HepG2 (cell line): ENCODE measurements around the gene SLC9A5. TPM values are rescaled to one million over a fixed set of nuclear protein-coding genes. Genes with fewer than 3 reads are reported as not detected.

ENCODE experiments used
- ATAC-seq: fragments of 200-7000 bp; cut with Tn5 transposase; 3 replicates; pipeline ENCODE4 v1.9.1; 2020; ENCODE audit warnings: mild to moderate bottlenecking, moderate library complexity
- BruUV-seq: library from RNA; stranded (reverse); fragments of 400-500 nt; replicated peaks from 2 replicates; lab custom pipeline; 2021; lab: Mats Ljungman, UMichigan
- CTCF ChIA-PET: fragments of 300-600 bp; formaldehyde crosslinking; extraction: SDS; loops from one replicate; lab custom pipeline; 2021; ENCODE audit warnings: low total read pairs, inconsistent platforms, low intra/inter-chr PET ratio; lab: Yijun Ruan, JAX
- POLR2A ChIA-PET: fragments of 350-600 bp; sonication (Branson Sonifier 250); formaldehyde crosslinking; loops from one replicate; lab custom pipeline; 2020; ENCODE audit warnings: antibody characterized with exemption, inconsistent platforms; lab: Yijun Ruan, JAX
- DNase-seq: peaks from one replicate; pipeline ENCODE4 v3.0.0-alpha.2; 2015; ENCODE audit warnings: low spot score
- FAIRE-seq: peaks from 3 replicates; lab custom pipeline; 2011; peaks lifted over from hg19 to GRCh38; lab: Jason Lieb, UNC
- H2AFZ ChIP-seq: one replicate; pipeline ENCODE4 v1.6.1; 2011; ENCODE audit warnings: low read length, inconsistent platforms
- H3K27ac ChIP-seq: fragments of 300-600 bp; 3 replicates; pipeline ENCODE4 v1.8.0; 2011; ENCODE audit warnings: mixed run types, mild to moderate bottlenecking, mixed read lengths, low read length, inconsistent platforms; ENCODE audit not compliant: insufficient read depth; ENCODE audit errors: extremely low read length
- H3K27me3 ChIP-seq, 2 experiments: fragments of 200-600 bp in 1 of 2; 2 replicates in 1 of 2; 3 replicates in 1 of 2; pipeline versions ENCODE4 v1.6.0 to v1.8.0; 2011; ENCODE audit warnings: low read length in 2 of 2, mild to moderate bottlenecking in 2 of 2, moderate library complexity in 2 of 2, inconsistent platforms in 1 of 2; ENCODE audit not compliant: insufficient read depth in 2 of 2, control insufficient read depth in 1 of 2
- H3K36me3 ChIP-seq, 2 experiments: fragments of 200-600 bp in 1 of 2; replicated peaks in 1 of 2; 2 replicates in 1 of 2; 3 replicates in 1 of 2; pipeline versions ENCODE4 v1.5.1 to v1.8.0; 2011; ENCODE audit warnings: low read length in 2 of 2, inconsistent platforms in 1 of 2; ENCODE audit not compliant: insufficient read depth in 2 of 2, control insufficient read depth in 1 of 2
- H3K4me1 ChIP-seq: 2 replicates; pipeline ENCODE4 v1.5.1; 2012; ENCODE audit warnings: low read length, inconsistent platforms; ENCODE audit not compliant: insufficient read depth
- H3K4me2 ChIP-seq: 2 replicates; pipeline ENCODE4 v1.6.0; 2011; ENCODE audit warnings: low read depth, low read length, inconsistent platforms
- H3K4me3 ChIP-seq, 3 experiments: fragments of 200-600 bp in 1 of 3; sonication (generic), shearing (Covaris generic) in 1 of 3; replicated peaks in 1 of 3; 2 replicates each; pipeline ENCODE4 v1.5.1; 2011 to 2016; ENCODE audit warnings: low read length in 3 of 3, inconsistent platforms in 2 of 3, low read depth in 2 of 3, mild to moderate bottlenecking in 2 of 3, control low read depth in 1 of 3, mixed read lengths in 1 of 3; ENCODE audit not compliant: insufficient read depth in 1 of 3
- H3K79me2 ChIP-seq: one replicate; pipeline ENCODE4 v1.6.1; 2011; ENCODE audit warnings: low read length, inconsistent platforms; ENCODE audit not compliant: insufficient read depth
- H3K9ac ChIP-seq: 2 replicates; pipeline ENCODE4 v1.6.0; 2011; ENCODE audit warnings: mild to moderate bottlenecking, low read depth, low read length, inconsistent platforms; ENCODE audit not compliant: insufficient read depth
- H3K9me3 ChIP-seq: 2 replicates; pipeline ENCODE4 v1.5.1; 2012; ENCODE audit warnings: mild to moderate bottlenecking, low read length
- H4K20me1 ChIP-seq: 2 replicates; pipeline ENCODE4 v1.6.0; 2011; ENCODE audit warnings: inconsistent platforms, mild to moderate bottlenecking, low read length, moderate library complexity; ENCODE audit not compliant: insufficient read depth
- BCL6 ChIP-seq: IDR thresholded peaks from 2 replicates; pipeline ENCODE4 v1.6.1; 2016; ENCODE audit warnings: missing genetic modification reagents, missing compliant biosample characterization
- CENPX ChIP-seq: sonication (generic); formaldehyde crosslinking; IDR thresholded peaks from 2 replicates; pipeline ENCODE4 v1.9.0; 2021; ENCODE audit warnings: mild to moderate bottlenecking, missing genetic modification reagents, moderate library complexity
- DNMT1 ChIP-seq: sonication (generic); formaldehyde crosslinking; IDR thresholded peaks from 2 replicates; pipeline ENCODE4 v1.5.1; 2020; ENCODE audit warnings: mild to moderate bottlenecking, missing genetic modification reagents
- DNMT3B ChIP-seq: conservative IDR thresholded peaks from 2 replicates; pipeline ENCODE4 v1.6.1; 2016; ENCODE audit warnings: missing biosample characterization, control low read depth
- FIP1L1 ChIP-seq: fragments of 200-400 bp; formaldehyde crosslinking; IDR thresholded peaks from 2 replicates; pipeline ENCODE4 v1.6.1; 2018; ENCODE audit warnings: low read depth, mild to moderate bottlenecking, low read length, moderate library complexity, borderline replicate concordance; ENCODE audit not compliant: insufficient read depth
- HOXA9 ChIP-seq: sonication (generic); formaldehyde crosslinking; IDR thresholded peaks from 2 replicates; pipeline ENCODE4 v1.8.1; 2022; ENCODE audit warnings: missing genetic modification reagents, mild to moderate bottlenecking, moderate library complexity, borderline replicate concordance
- SP4 ChIP-seq: sonication (generic); formaldehyde crosslinking; IDR thresholded peaks from 2 replicates; pipeline ENCODE4 v1.8.1; 2023; ENCODE audit warnings: mild to moderate bottlenecking, missing genetic modification reagents
- TOPORS ChIP-seq: sonication (generic); formaldehyde crosslinking; IDR thresholded peaks from 2 replicates; pipeline ENCODE4 v1.8.0; 2023; ENCODE audit warnings: mild to moderate bottlenecking, missing genetic modification reagents
- ZNF235 ChIP-seq: sonication (generic); formaldehyde crosslinking; IDR thresholded peaks from 2 replicates; pipeline ENCODE4 v1.8.1; 2023; ENCODE audit warnings: mild to moderate bottlenecking, missing genetic modification reagents, borderline replicate concordance
- ZNF501 ChIP-seq: sonication (generic); formaldehyde crosslinking; IDR thresholded peaks from 2 replicates; pipeline ENCODE4 v1.5.1; 2020; ENCODE audit warnings: mild to moderate bottlenecking, moderate library complexity, missing genetic modification reagents
- ZNF572 ChIP-seq: sonication (generic); formaldehyde crosslinking; IDR thresholded peaks from 2 replicates; pipeline ENCODE4 v1.5.1; 2020; ENCODE audit warnings: mild to moderate bottlenecking, missing genetic modification reagents
- ZNF772 ChIP-seq: sonication (generic); formaldehyde crosslinking; IDR thresholded peaks from 2 replicates; pipeline ENCODE4 v1.5.0; 2020; ENCODE audit warnings: mild to moderate bottlenecking, missing genetic modification reagents
- ZNF777 ChIP-seq: sonication (generic); formaldehyde crosslinking; IDR thresholded peaks from 2 replicates; pipeline ENCODE4 v1.4.0; 2020; ENCODE audit warnings: missing genetic modification reagents
- WGBS: methylation state at CpG from one replicate; pipeline ENCODE4 v1.1.6; 2017; ENCODE audit warnings: low lambda C conversion rate; 5-methylcytosine and 5-hydroxymethylcytosine counted together
- in situ Hi-C: cut with HindIII; loops from 2 replicates; pipeline ENCODE4 v1.10.0; 2017; ENCODE audit warnings: low pct_unique_long_range_greater_than_20kb; ENCODE audit not compliant: extremely low pct_ligation_motif_present
- intact Hi-C: fragments of 100-400 bp; cut with micrococcal nuclease; formaldehyde crosslinking; loops from one replicate; pipeline ENCODE4 v1.10.0; 2022; ENCODE audit not compliant: unreplicated experiment
- polyA plus RNA-seq, 8 experiments: library from polyadenylated mRNA; depleted of rRNA in 3 of 8; stranded (reverse) in 7 of 8; unstranded in 1 of 8; fragments of >200 nt; fragmentation: Illumina TruSeq in 4 of 8; extraction: Trizol in 4 of 8; gene quantifications; 2 replicates each; pipeline versions ENCODE4 v1.2.1 to v1.2.3, GENCODE V29; 2011 to 2016; ENCODE audit warnings: low read depth in 4 of 8, missing spikeins in 1 of 8, mixed read lengths in 1 of 8; ENCODE audit not compliant: insufficient read depth in 1 of 8
- total RNA-seq, 5 experiments: library from RNA; depleted of rRNA; stranded (reverse); fragments of >200 nt; fragmentation: Illumina TruSeq; extraction: Trizol; gene quantifications; 2 replicates each; pipeline ENCODE4 v1.2.3, GENCODE V29; 2016; ENCODE audit warnings: low read depth in 1 of 5
- TF ChIP-seq, protein P1 (sequence below): sonication (generic); formaldehyde crosslinking; IDR thresholded peaks from 2 replicates; pipeline ENCODE4 v1.5.1; 2020; ENCODE audit warnings: missing genetic modification reagents, mild to moderate bottlenecking, borderline replicate concordance
- TF ChIP-seq, protein P2 (sequence below): sonication (generic); formaldehyde crosslinking; IDR thresholded peaks from one replicate; pipeline ENCODE4 v1.5.1; 2020; ENCODE audit warnings: mild to moderate bottlenecking, missing genetic modification reagents; ENCODE audit errors: not compliant biosample characterization

The SLC9A5 gene
- total and polyA plus RNA-seq, 2 of the 13 experiments (the other 11 are each of a cell fraction or from before 2014, with no cell fraction given) = 0.58 to 1.4 TPM

DNA sequence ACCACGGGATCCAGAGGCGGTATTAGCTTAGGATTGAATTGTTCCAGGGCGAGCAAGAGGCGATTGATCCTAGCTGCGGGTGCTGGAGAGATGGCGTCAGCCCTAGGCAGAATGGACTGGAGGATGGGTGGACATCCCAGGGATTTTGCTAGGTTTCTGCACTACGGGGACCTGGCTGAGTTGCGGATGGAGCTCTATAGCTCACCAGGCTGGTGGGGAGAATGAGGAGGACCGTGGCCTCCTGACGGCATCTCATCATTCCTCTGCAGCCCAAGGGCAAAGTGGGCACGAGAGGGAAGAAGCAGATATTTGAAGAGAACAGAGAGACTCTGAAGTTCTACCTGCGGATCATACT lies 21.2 kb upstream of the SLC9A5 start:
- H3K79me2 ChIP-seq = peaks cover 17% of the 10 kb centered on the region
- peak overlapping the region; percentile 55 for H3K27ac ChIP-seq
- peak overlapping the region; percentile 98 for H3K9ac ChIP-seq
- ChIA-PET CTCF (no interaction called here), POLR2A (interaction anchor here (1.2 to 3.2 kb wide), 12 partner anchors 8 to 204 kb away, joined by 4 to 71 read pairs (median 6); partner anchors contain the start of genes FHOD1, NOL3 and SLC9A5)
- no TSS peak for BruUV-seq
- no peaks in the 10 kb centered on the region; the same call in 1 of the 2 replicates for H4K20me1 ChIP-seq
- in situ Hi-C loops = no loop called here
- intact Hi-C loops = loop anchor here (1.0 to 5.0 kb wide), 2 partner anchors 20 to 40 kb away; partner anchors contain the start of gene FHOD1
- FAIRE-seq = no peak
- peaks cover 0 to 4% of the 10 kb centered on the region in 2 experiments; a peak in 1 of 5 replicates for H3K27me3 ChIP-seq
- H3K4me2 ChIP-seq = peak overlapping the region; percentile 99
- no peak overlapping the region for H2AFZ ChIP-seq
- H3K4me1 ChIP-seq = peaks cover 34% of the 10 kb centered on the region
- peak overlapping the region; percentile 97 to 100 (median 98) for H3K4me3 ChIP-seq
- no peak for DNase-seq
- WGBS = 2% methylated on average over 12 of the region's 12 CpGs
- H3K9me3 ChIP-seq = no peaks in the 10 kb centered on the region
- no peak for ATAC-seq
- H3K36me3 ChIP-seq = peaks cover 27 to 40% of the 10 kb centered on the region in 2 experiments
- no peak for TF ChIP-seq DNMT1 (CRISPR knock-in tag)
- TF ChIP-seq BCL6 = no peak
- 0 out of 2 replicates have a peak, but pooled peaks have one; percentile 10 for TF ChIP-seq DNMT3B (CRISPR knock-in tag)
- no peak for TF ChIP-seq ZNF772
- TF ChIP-seq ZNF777 = 0 out of 2 replicates have a peak, but pooled peaks have one; percentile 9
- TF ChIP-seq FIP1L1 = no peak
- TF ChIP-seq ZNF572 = 0 out of 2 replicates have a peak, but pooled peaks have one; percentile 10
- TF ChIP-seq TOPORS (CRISPR knock-in tag) = no peak; the same call in 1 of the 2 replicates
- TF ChIP-seq CENPX (CRISPR knock-in tag) = no peak
- TF ChIP-seq, protein P1, sequence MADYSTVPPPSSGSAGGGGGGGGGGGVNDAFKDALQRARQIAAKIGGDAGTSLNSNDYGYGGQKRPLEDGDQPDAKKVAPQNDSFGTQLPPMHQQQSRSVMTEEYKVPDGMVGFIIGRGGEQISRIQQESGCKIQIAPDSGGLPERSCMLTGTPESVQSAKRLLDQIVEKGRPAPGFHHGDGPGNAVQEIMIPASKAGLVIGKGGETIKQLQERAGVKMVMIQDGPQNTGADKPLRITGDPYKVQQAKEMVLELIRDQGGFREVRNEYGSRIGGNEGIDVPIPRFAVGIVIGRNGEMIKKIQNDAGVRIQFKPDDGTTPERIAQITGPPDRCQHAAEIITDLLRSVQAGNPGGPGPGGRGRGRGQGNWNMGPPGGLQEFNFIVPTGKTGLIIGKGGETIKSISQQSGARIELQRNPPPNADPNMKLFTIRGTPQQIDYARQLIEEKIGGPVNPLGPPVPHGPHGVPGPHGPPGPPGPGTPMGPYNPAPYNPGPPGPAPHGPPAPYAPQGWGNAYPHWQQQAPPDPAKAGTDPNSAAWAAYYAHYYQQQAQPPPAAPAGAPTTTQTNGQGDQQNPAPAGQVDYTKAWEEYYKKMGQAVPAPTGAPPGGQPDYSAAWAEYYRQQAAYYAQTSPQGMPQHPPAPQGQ (CRISPR knock-in tag) = no peak
- 0 out of 2 replicates have a peak, but pooled peaks have one; percentile 0 for TF ChIP-seq ZNF501 (CRISPR knock-in tag)
- TF ChIP-seq ZNF235 = no peak
- TF ChIP-seq HOXA9 (CRISPR knock-in tag) = no peak
- TF ChIP-seq SP4 (CRISPR knock-in tag) = no peak
- TF ChIP-seq, protein P2, sequence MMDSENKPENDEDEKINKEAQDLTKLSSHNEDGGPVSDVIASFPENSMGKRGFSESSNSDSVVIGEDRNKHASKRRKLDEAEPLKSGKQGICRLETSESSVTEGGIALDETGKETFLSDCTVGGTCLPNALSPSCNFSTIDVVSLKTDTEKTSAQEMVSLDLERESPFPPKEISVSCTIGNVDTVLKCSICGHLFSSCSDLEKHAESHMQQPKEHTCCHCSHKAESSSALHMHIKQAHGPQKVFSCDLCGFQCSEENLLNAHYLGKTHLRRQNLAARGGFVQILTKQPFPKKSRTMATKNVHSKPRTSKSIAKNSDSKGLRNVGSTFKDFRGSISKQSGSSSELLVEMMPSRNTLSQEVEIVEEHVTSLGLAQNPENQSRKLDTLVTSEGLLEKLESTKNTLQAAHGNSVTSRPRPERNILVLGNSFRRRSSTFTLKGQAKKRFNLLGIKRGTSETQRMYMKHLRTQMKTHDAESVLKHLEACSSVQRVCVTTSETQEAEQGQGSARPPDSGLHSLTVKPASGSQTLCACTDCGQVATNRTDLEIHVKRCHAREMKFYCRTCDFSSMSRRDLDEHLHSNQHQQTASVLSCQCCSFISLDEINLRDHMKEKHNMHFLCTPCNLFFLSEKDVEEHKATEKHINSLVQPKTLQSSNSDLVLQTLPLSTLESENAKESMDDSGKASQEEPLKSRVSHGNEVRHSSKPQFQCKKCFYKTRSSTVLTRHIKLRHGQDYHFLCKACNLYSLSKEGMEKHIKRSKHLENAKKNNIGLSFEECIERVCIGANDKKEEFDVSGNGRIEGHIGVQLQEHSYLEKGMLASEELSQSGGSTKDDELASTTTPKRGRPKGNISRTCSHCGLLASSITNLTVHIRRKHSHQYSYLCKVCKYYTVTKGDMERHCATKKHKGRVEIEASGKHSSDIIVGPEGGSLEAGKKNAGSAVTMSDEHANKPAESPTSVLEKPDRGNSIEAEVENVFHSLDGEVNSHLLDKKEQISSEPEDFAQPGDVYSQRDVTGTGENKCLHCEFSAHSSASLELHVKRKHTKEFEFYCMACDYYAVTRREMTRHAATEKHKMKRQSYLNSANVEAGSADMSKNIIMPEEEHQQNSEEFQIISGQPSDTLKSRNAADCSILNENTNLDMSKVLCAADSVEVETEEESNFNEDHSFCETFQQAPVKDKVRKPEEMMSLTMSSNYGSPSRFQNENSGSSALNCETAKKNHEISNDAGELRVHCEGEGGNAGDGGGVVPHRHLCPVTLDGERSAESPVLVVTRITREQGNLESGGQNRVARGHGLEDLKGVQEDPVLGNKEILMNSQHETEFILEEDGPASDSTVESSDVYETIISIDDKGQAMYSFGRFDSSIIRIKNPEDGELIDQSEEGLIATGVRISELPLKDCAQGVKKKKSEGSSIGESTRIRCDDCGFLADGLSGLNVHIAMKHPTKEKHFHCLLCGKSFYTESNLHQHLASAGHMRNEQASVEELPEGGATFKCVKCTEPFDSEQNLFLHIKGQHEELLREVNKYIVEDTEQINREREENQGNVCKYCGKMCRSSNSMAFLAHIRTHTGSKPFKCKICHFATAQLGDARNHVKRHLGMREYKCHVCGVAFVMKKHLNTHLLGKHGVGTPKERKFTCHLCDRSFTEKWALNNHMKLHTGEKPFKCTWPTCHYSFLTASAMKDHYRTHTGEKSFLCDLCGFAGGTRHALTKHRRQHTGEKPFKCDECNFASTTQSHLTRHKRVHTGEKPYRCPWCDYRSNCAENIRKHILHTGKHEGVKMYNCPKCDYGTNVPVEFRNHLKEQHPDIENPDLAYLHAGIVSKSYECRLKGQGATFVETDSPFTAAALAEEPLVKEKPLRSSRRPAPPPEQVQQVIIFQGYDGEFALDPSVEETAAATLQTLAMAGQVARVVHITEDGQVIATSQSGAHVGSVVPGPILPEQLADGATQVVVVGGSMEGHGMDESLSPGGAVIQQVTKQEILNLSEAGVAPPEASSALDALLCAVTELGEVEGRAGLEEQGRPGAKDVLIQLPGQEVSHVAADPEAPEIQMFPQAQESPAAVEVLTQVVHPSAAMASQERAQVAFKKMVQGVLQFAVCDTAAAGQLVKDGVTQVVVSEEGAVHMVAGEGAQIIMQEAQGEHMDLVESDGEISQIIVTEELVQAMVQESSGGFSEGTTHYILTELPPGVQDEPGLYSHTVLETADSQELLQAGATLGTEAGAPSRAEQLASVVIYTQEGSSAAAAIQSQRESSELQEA (CRISPR knock-in tag) = no peak
